ENCODE measurements around the gene CHD5. TPM values are rescaled to one million over a fixed set of nuclear protein-coding genes. Genes with fewer than 3 reads are reported as not detected.

The CHD5 gene
- total RNA-seq, 4 donors from 2014 or later = 5.5 to 16.9 (median 12.0) TPM

- H3K4me1 ChIP-seq = peaks cover 6 to 15% (median 12%) of the 10 kb centered on the region in 4 donors
- DNase-seq (ENCODE audit: extremely low spot score) = no peak
- H3K36me3 ChIP-seq = no peaks in the 10 kb centered on the region
- H3K9me3 ChIP-seq = no peaks in the 10 kb centered on the region
- intact Hi-C loops (cut with DNase I) = no loop called here
- TF ChIP-seq POLR2AphosphoS5 (IDR thresholded peaks at IDR 0.05) (no peak), POLR2A (IDR thresholded peaks at IDR 0.05; ENCODE audit: low read depth) (no peak), CTCF (IDR thresholded peaks at IDR 0.05) (no peak), EP300 (IDR thresholded peaks at IDR 0.05) (no peak)
- WGBS = no CpG with 5 or more reads among the region's 2 CpGs
- H3K27ac ChIP-seq (replicated peaks in 1 of 4) = no peak overlapping the region
- H3K27me3 ChIP-seq = peaks cover 0 to 49% (median 5%) of the 10 kb centered on the region in 4 donors
- no peak overlapping the region for H3K4me3 ChIP-seq
These were observed 34.7 kb downstream of the CHD5 start for GRCh38 chr1:6145396-6145750.

GRCh38 chr1:6144647-6145395 lies 35.3 kb downstream of the CHD5 start:
- Histone ChIP-seq H3K36me3 (no peaks in the 10 kb centered on the region), H3K4me3 (no peak overlapping the region), H3K4me1 (peaks cover 6 to 15% (median 12%) of the 10 kb centered on the region in 4 donors), H3K27ac (replicated peaks in 1 of 4) (no peak overlapping the region), H3K9me3 (no peaks in the 10 kb centered on the region), H3K27me3 (peaks cover 0 to 49% (median 5%) of the 10 kb centered on the region in 4 donors)
- WGBS = 53% methylated on average over 15 of the region's 16 CpGs
- intact Hi-C loops (cut with DNase I) = no loop called here
- TF ChIP-seq CTCF (IDR thresholded peaks at IDR 0.05) = no peak
- TF ChIP-seq POLR2A (IDR thresholded peaks at IDR 0.05; ENCODE audit: low read depth) = no peak
- no peak for TF ChIP-seq POLR2AphosphoS5 (IDR thresholded peaks at IDR 0.05)
- no peak for TF ChIP-seq EP300 (IDR thresholded peaks at IDR 0.05)
- DNase-seq (ENCODE audit: extremely low spot score) = no peak

DNA sequence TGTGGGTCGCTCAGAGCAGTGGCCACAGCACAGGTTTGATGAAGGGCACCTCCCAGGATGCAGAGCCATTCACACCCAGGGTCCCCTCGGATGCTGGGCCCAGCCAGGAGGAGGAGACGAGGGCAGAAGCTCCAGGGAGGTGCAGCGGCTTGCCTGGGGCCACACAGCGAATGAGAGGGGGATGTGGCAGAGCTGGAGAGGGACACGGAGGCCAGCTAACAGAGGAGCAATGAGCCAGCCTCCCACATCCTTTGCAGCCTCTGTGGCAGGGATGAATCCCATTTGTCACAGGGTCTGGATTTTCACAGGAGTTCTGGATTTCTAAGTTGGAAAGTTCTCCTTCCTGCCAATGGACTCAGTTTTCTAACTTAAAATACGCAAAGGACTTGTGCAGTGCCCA lies 35.9 kb downstream of the CHD5 start:
- peaks cover 6 to 14% (median 12%) of the 10 kb centered on the region in 4 donors for H3K4me1 ChIP-seq
- TF ChIP-seq POLR2AphosphoS5 (IDR thresholded peaks at IDR 0.05) = no peak
- no peak for TF ChIP-seq EP300 (IDR thresholded peaks at IDR 0.05)
- TF ChIP-seq POLR2A (IDR thresholded peaks at IDR 0.05; ENCODE audit: low read depth) = no peak
- TF ChIP-seq CTCF (IDR thresholded peaks at IDR 0.05) = no peak
- intact Hi-C loops (cut with DNase I) = no loop called here
- no peaks in the 10 kb centered on the region for H3K36me3 ChIP-seq
- H3K27me3 ChIP-seq = peaks cover 0 to 48% (median 5%) of the 10 kb centered on the region in 4 donors
- DNase-seq (ENCODE audit: extremely low spot score) = no peak
- H3K27ac ChIP-seq (replicated peaks in 1 of 4) = no peak overlapping the region
- no peaks in the 10 kb centered on the region for H3K9me3 ChIP-seq
- 71% methylated on average over 7 of the region's 7 CpGs for WGBS
- no peak overlapping the region for H3K4me3 ChIP-seq

GRCh38 chr1:6143395-6143794 lies 36.7 kb downstream of the CHD5 start:
- H3K9me3 ChIP-seq = no peaks in the 10 kb centered on the region
- H3K27ac ChIP-seq (replicated peaks in 1 of 4) = no peak overlapping the region
- peaks cover 0 to 40% (median 2%) of the 10 kb centered on the region in 4 donors for H3K27me3 ChIP-seq
- 80% methylated on average over 4 of the region's 4 CpGs for WGBS
- H3K36me3 ChIP-seq = no peaks in the 10 kb centered on the region
- no peak overlapping the region for H3K4me3 ChIP-seq
- TF ChIP-seq CTCF (IDR thresholded peaks at IDR 0.05) = no peak
- TF ChIP-seq EP300 (IDR thresholded peaks at IDR 0.05) = no peak
- TF ChIP-seq POLR2AphosphoS5 (IDR thresholded peaks at IDR 0.05) = no peak
- intact Hi-C loops (cut with DNase I) = no loop called here
- DNase-seq (ENCODE audit: extremely low spot score) = no peak
- peaks cover under 1 to 7% (median 4%) of the 10 kb centered on the region in 4 donors for H3K4me1 ChIP-seq

All from esophagus muscularis mucosa (tissue), 4 donors.